AG09319 (cell line): Measurements from ENCODE around the gene ZNF90.
A peak's percentile ranks its signal among the peaks of the same experiment; 100 is the strongest.
"Not testable (repeated sequence)": the region's sequence is repeated elsewhere in the genome, so short reads cannot be mapped to it uniquely, and the experiment has no call there.

Experiments
- DNase-seq: peaks from one replicate; pipeline ENCODE4 v3.0.0-alpha.2; 2010; ENCODE audit warnings: low read depth; ENCODE audit errors: extremely low read depth
- CTCF ChIP-seq: IDR thresholded peaks from 2 replicates; pipeline ENCODE4 v1.5.1; 2011; ENCODE audit warnings: low read depth, mild to moderate bottlenecking, inconsistent platforms, low read length, moderate library complexity

ZNF90 gene

DNA sequence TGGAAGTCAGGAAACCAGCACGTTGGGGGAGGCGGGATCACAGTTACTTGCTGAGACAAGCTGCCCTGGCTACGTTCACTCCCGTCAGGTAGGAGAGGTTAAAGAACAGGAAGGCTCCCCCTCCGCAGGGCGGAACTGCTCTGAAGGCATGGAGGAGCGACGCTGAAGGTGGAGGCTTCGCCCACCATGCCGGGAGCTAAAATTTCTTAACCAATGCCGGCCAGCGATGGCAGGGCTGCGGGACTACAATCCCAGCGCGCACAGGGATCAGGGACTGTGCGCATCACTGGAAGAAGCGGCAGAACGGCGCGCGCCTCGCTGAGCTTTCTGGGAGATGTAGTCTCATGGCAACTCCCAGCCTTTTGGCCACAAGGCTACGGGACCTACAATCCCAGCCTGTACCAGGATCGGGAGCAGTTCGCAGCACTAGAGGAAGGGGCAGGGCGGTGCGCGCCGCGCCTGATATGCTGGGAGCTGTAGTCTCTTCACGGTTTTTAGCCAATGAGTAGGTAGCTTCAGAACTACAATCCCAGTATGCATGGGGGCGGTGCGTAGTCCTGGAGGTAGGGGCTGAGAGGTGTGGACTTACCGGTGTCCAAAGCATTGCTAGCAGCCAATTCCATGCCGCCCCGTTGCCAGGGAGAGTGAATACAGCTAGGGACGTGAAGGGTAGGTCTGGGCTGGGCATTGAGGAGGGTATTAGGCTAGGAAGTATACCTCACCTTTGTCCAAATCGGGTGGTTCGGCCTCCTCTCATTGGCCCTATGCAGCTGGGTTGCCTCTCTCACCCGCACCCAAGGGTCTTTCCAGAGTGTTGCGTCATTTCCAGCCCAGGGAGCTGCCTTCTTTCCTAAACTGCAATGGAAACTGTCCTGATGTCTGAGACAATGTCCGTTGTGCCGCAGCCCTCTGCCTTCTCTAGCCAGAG lies 25.7 kb upstream of the ZNF90 start:
- no peak for TF ChIP-seq CTCF
- DNase-seq: peak; percentile 96

GRCh38 chr19:20058738-20059137 lies 19.1 kb upstream of the ZNF90 start:
- DNase-seq: not testable (repeated sequence)

DNA sequence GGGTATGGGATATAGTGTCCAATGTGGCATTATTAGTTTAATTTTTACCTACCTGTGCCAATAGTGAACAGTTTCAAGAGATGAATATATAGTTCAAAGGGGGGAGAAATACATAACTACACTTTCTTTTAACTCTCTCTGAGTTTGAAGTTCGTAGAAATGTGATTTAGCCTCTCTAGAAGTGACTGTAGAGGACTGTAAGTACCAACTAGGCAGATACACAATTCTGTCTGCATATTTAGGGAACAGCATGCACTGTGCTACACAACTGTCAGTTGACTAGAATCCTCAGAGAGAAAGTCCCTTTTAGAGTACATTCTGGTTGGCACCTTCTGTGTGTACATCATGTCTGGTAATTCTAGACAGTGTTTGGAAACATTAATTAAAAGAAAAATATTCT lies 17.5 kb upstream of the ZNF90 start:
- no peak for TF ChIP-seq CTCF
- no peak for DNase-seq

- no peak for DNase-seq
- no peak for TF ChIP-seq CTCF
Observed at GRCh38 chr19:20066861-20067260, 10.9 kb upstream of the ZNF90 start.

DNA sequence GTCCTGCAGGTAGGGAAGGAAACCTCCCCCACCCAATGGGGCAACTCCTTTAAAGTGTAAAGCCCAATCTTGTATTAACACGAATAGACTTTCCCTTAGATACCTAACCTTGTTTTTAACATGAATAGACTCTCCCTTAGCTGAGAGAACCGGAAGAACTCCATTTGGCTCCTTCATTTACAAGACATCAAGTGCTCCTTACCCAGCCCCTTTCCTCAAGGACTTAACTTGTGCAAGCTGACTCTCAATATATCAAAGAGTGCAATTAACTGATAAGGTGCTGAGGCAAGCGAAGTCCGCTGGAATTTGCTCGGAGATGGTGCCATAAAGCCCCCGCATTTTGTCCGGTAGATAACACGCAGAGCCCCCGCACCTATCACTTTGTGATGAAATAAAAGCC lies 9.9 kb upstream of the ZNF90 start:
- no peak for DNase-seq
- TF ChIP-seq CTCF: no peak

DNA sequence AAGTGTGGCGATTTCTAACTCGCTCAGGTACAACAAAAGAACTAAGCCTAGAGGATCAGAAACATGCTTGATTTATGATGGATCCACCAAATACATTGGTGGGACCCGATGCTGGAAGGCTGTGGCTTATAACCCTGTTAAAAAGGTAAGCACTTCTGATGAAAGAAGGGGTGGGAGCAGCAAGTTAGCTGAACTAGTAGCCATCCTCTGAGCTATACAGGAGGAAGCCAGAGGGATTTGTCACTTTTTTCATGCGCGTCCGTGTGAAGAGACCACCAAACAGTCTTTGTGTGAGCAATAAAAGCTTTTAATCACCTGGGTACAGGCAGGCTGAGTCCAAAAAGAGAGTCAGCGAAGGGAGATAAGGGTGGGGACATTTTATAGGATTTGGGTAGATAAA lies 9.2 kb upstream of the ZNF90 start:
- not testable (repeated sequence) for DNase-seq

DNA sequence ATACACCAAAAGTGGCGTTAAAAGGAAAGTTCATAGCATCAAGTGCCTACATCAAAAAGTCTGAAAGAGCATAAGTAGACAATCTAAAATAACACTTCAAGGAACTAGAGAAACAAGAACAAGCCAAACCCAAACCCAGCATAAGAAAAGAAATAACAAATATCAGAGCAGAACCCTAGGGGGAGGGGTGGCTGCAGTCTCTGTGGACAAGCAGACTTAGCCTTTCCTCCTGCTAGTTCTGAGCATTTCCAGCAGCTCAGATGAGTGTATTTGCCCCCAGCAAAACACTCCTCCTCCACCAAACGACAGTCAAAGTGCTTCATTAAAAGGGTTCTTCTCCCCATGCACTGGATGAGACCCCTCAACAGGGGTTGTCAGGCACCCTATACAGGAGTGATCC lies 7.1 kb upstream of the ZNF90 start:
- DNase-seq: no peak
- no peak for TF ChIP-seq CTCF

- no peak for DNase-seq
- TF ChIP-seq CTCF: no peak
Observed at GRCh38 chr19:20072936-20073335, 4.9 kb upstream of the ZNF90 start.
